Subcutaneous adipose tissue (tissue), 4 donors: Measurements from ENCODE around the gene ASB8. TPM values are rescaled to one million over a fixed set of nuclear protein-coding genes. Genes with fewer than 3 reads are reported as not detected.

Source experiments
- total RNA-seq, 4 donors: library from RNA; depleted of rRNA; stranded (reverse); fragments of >200 nt; gene quantifications; one replicate each; pipeline ENCODE4 v1.1.0, GENCODE V29; 2016
- TF ChIP-seq, protein P1 (sequence below): fragments of 450-650 bp; IDR thresholded peaks from one replicate; pipeline ENCODE4 v1.5.1; 2016; ENCODE audit warnings: low read depth, mild to moderate bottlenecking, control low read depth, antibody characterized with exemption, moderate library complexity

Gene ASB8
- total RNA-seq, 4 donors from 2014 or later: 23.8 to 30.5 (median 27.2) TPM

GRCh38 chr12:48131517-48131916 is 25.8 kb downstream of the ASB8 start:
- TF ChIP-seq, protein P1, sequence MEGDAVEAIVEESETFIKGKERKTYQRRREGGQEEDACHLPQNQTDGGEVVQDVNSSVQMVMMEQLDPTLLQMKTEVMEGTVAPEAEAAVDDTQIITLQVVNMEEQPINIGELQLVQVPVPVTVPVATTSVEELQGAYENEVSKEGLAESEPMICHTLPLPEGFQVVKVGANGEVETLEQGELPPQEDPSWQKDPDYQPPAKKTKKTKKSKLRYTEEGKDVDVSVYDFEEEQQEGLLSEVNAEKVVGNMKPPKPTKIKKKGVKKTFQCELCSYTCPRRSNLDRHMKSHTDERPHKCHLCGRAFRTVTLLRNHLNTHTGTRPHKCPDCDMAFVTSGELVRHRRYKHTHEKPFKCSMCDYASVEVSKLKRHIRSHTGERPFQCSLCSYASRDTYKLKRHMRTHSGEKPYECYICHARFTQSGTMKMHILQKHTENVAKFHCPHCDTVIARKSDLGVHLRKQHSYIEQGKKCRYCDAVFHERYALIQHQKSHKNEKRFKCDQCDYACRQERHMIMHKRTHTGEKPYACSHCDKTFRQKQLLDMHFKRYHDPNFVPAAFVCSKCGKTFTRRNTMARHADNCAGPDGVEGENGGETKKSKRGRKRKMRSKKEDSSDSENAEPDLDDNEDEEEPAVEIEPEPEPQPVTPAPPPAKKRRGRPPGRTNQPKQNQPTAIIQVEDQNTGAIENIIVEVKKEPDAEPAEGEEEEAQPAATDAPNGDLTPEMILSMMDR: no peak

DNA sequence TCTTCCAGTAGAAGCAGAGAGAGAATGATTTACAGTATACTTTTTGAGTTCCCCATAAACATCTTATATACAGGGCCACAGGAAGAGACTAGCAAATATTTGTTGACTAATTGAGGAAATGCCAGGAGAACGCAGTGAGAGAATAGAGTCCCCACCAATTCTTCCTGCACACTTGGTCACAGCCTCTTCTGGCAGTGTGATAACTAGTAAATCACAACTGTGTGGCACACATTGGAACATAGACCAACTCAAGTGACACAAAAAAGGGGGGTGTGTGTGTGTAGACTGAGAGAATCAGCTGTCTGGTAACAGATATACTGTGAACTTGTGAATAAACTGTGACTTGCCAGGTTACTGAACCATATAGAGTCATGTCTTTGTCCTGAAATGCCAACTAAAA is 27.9 kb downstream of the ASB8 start:
- TF ChIP-seq, protein P1: no peak

DNA sequence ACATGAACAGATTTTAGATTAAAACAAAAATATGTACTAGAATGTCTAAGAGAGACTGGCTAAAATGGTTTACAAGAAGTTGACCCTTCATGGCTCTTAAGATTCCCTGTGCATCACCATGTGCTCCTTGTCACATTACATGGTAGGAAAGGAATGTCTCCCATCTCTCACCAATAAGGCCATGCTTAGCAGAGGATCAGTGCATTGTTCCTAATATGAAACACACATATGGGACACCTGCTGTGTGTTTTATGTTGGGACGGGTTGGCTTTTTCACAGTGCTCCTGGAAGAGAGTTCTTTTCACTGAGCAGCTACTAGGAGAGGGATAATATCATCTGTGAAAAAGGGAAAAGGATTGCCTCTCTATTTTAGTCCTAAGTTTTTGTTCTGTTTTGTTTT is 28.5 kb downstream of the ASB8 start:
- TF ChIP-seq, protein P1: no peak

GRCh38 chr12:48126953-48127630 is 30.2 kb downstream of the ASB8 start:
- TF ChIP-seq, protein P1: no peak

DNA sequence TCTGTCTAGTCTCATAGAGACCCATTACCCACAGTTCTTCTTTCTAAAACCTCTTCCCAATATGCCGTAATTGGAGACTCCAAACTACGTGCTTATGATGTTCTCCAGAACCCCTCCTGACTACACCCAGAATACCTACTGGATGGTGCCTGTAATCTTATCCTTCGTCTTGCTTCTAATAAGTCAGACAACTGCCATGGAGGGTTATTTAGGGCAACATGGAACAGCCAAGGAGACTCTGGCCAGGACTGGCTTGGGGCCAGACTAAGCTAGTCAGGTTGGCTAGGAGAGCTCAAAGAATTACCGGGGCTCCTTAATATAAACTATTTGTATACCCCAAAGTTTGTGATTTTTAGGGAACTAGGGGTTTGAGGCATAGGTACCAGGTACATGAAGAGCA is 31.3 kb downstream of the ASB8 start:
- TF ChIP-seq, protein P1: no peak

GRCh38 chr12:48123169-48123568 is 34.1 kb downstream of the ASB8 start:
- TF ChIP-seq, protein P1: no peak

GRCh38 chr12:48122065-48122834 is 35.1 kb downstream of the ASB8 start:
- TF ChIP-seq, protein P1: no peak
